ENCODE results near the gene MATCAP1.

Gene MATCAP1

GRCh38 chr16:67190448-67191399 is 7.0 kb upstream of the MATCAP1 start:
- DNase-seq = no peak

GRCh38 chr16:67190041-67190440 is 6.3 kb upstream of the MATCAP1 start, which contains the start of gene EXOC3L1:
Gene EXOC3L1 (minus strand): TSS chr16:67190136. CDS start chr16:67189676, 460 bp downstream.
- no peak for DNase-seq

GRCh38 chr16:67188798-67189197 is 5.0 kb upstream of the MATCAP1 start:
- no peak for DNase-seq

- no peak for DNase-seq
Measured at GRCh38 chr16:67188323-67188722, 4.6 kb upstream of the MATCAP1 start.

- no peak for DNase-seq
Measured at GRCh38 chr16:67187175-67187890, 3.6 kb upstream of the MATCAP1 start.

- DNase-seq = no peak
Measured at GRCh38 chr16:67186550-67186950, 2.8 kb upstream of the MATCAP1 start.

- no peak for DNase-seq
Measured at GRCh38 chr16:67185651-67186134, 1.9 kb upstream of the MATCAP1 start.

- peak; percentile 94 for DNase-seq
Measured at GRCh38 chr16:67184995-67185650, 1.4 kb upstream of the MATCAP1 start.

- DNase-seq = no peak
Measured at GRCh38 chr16:67184453-67184994, 761 bp upstream of the MATCAP1 start.

GRCh38 chr16:67183284-67183626 is 508 bp downstream of the MATCAP1 start:
- no peak for DNase-seq

- DNase-seq = no peak
Measured at GRCh38 chr16:67182288-67182687, 1.5 kb downstream of the MATCAP1 start.

GRCh38 chr16:67181346-67181745 is 2.4 kb downstream of the MATCAP1 start:
- DNase-seq = no peak

- no peak for DNase-seq
Measured at GRCh38 chr16:67180166-67180565, 3.6 kb downstream of the MATCAP1 start.

- DNase-seq = peak; percentile 22
Measured at GRCh38 chr16:67179421-67180080, 4.2 kb downstream of the MATCAP1 start.

- DNase-seq = peak; percentile 39
Measured at GRCh38 chr16:67177743-67178699, 5.7 kb downstream of the MATCAP1 start.

- DNase-seq = no peak
Measured at GRCh38 chr16:67176662-67177061, 7.1 kb downstream of the MATCAP1 start.

- DNase-seq = no peak
Measured at GRCh38 chr16:67174706-67175231, 9.0 kb downstream of the MATCAP1 start.

GRCh38 chr16:67173808-67174705 is 9.7 kb downstream of the MATCAP1 start:
- DNase-seq = peak; percentile 56

GRCh38 chr16:67173323-67173722 is 10.4 kb downstream of the MATCAP1 start:
- no peak for DNase-seq
